Heart left ventricle (tissue), 13 donors: ENCODE results near the gene DIO3.

Source experiments
- CTCF ChIP-seq, 12 donors: fragments of 200-600 bp; sonication (generic) in 4 of 12; IDR thresholded peaks; one replicate each; pipeline versions ENCODE4 v1.5.0 to v1.8.0; 2018 to 2022; ENCODE audit warnings: antibody characterized with exemption in 12 of 12, mild to moderate bottlenecking in 5 of 12
- POLR2A ChIP-seq, 2 donors: fragments of 450-650 bp; IDR thresholded peaks; one replicate each; pipeline ENCODE4 v1.6.1; 2017; ENCODE audit warnings: antibody characterized with exemption in 2 of 2, mild to moderate bottlenecking in 2 of 2, moderate library complexity in 2 of 2
- donor health status: ischemic (EF 13 %, LVEDD 7.1; RV severe dilation, severe dysfunction).
- donor health status: DM: no; HTN: yes; CAD: no.
- donor health status: DM: no; HTN: no; CAD: no.
- donor health status: ischemic (EF 25% LVEDD 6.9; RV normal size, moderate dysfunction).
- donor health status: ischemic (EF 25% LVEDD 5.7; RV mildly dilated, moderate dysfunction).
- donor health status: ischemic (EF 35%, LVEDD 5.7; RV mildly dilated, moderate dysfunction).
- donor health status: nonischemic (EF 11% LVEDD 7.7; RV severe dilation, severe dysfunction).
- donor health status: DM: yes; HTN: yes; CAD: no.
- donor health status: PGD.
- donor health status: ischemic (EF 29% LVEDD 5.4; RV normal size, mild dysfunction).
- donor health status: nonischemic (EF 23%, LVEDD 6.1; RV moderate dilation, normal function).

DNA sequence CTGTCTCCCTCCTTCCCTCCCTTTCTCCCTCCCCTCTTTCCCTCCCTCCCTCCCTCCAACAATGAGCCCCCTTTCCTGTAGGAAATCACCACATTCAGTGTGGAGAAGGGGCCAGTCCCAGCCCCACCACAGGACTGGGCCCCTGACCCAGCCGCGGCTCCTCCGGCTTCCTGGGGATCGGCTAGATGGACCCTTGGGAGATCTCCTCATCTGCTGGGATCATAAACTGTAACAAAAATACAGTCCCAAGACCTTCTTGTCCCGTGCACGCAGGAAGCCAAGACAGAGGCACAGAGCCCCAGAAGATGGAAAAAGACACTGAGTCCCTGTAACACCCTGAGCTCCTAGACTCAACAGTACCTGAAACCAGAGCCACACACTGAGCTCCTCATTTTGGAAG, 23.9 kb downstream of the DIO3 start:
- TF ChIP-seq CTCF (IDR thresholded peaks at IDR 0.05) = no peak
- no peak for TF ChIP-seq POLR2A (IDR thresholded peaks at IDR 0.05)
